ENCODE measurements around the gene CYP39A1.

CYP39A1 gene

GRCh38 chr6:46618726-46619125 lies 33.9 kb downstream of the CYP39A1 start:
- H3K4me2 ChIP-seq (ENCODE audit: low read length) = no peak overlapping the region
- H3K27ac ChIP-seq (ENCODE audit: low read depth, low read length) = no peak overlapping the region
- H3K4me1 ChIP-seq (ENCODE audit: control insufficient read depth, low read length) = no peaks in the 10 kb centered on the region
- no peaks in the 10 kb centered on the region for H3K27me3 ChIP-seq (ENCODE audit: control insufficient read depth, low read length)
- no peak for TF ChIP-seq CTCF (IDR thresholded peaks at IDR 0.05; ENCODE audit: low read depth, low read length, poor library complexity, severe bottlenecking)
- no peak for TF ChIP-seq EZH2phosphoT487 (IDR thresholded peaks at IDR 0.05; ENCODE audit: borderline replicate concordance, low read length)
- H3K36me3 ChIP-seq (ENCODE audit: control insufficient read depth, low read length) = peaks cover 26% of the 10 kb centered on the region
- H3K9me3 ChIP-seq (ENCODE audit: control insufficient read depth, insufficient read depth, low read length) = no peaks in the 10 kb centered on the region
- no peaks in the 10 kb centered on the region for H3K79me2 ChIP-seq (ENCODE audit: control insufficient read depth, low read length)
- no peaks in the 10 kb centered on the region for H3F3A ChIP-seq (ENCODE audit: control insufficient read depth, insufficient read depth)
- no peaks in the 10 kb centered on the region for H4K20me1 ChIP-seq (ENCODE audit: control insufficient read depth, insufficient read depth, low read depth, low read length)
- H3K4me3 ChIP-seq (ENCODE audit: low read length) = no peak overlapping the region
- H3K9me2 ChIP-seq (replicated peaks; ENCODE audit: control insufficient read depth, low read length) = no peaks in the 10 kb centered on the region

- Histone ChIP-seq H3K9me3 (ENCODE audit: control insufficient read depth, insufficient read depth, low read length) (no peaks in the 10 kb centered on the region), H3K27ac (ENCODE audit: low read depth, low read length) (no peak overlapping the region), H3K79me2 (ENCODE audit: control insufficient read depth, low read length) (no peaks in the 10 kb centered on the region), H3K36me3 (ENCODE audit: control insufficient read depth, low read length) (peaks cover 8% of the 10 kb centered on the region), H4K20me1 (ENCODE audit: control insufficient read depth, insufficient read depth, low read depth, low read length) (no peaks in the 10 kb centered on the region), H3F3A (ENCODE audit: control insufficient read depth, insufficient read depth) (no peaks in the 10 kb centered on the region), H3K27me3 (ENCODE audit: control insufficient read depth, low read length) (no peaks in the 10 kb centered on the region), H3K9me2 (replicated peaks; ENCODE audit: control insufficient read depth, low read length) (no peaks in the 10 kb centered on the region), H3K4me2 (ENCODE audit: low read length) (no peak overlapping the region), H3K4me3 (ENCODE audit: low read length) (no peak overlapping the region), H3K4me1 (ENCODE audit: control insufficient read depth, low read length) (no peaks in the 10 kb centered on the region)
- TF ChIP-seq EZH2phosphoT487 (IDR thresholded peaks at IDR 0.05; ENCODE audit: borderline replicate concordance, low read length) = no peak
- TF ChIP-seq CTCF (IDR thresholded peaks at IDR 0.05; ENCODE audit: low read depth, low read length, poor library complexity, severe bottlenecking) = no peak
Measured at GRCh38 chr6:46612645-46613044, 40.0 kb downstream of the CYP39A1 start.

- H3F3A ChIP-seq (ENCODE audit: control insufficient read depth, insufficient read depth) = no peaks in the 10 kb centered on the region
- no peaks in the 10 kb centered on the region for H3K79me2 ChIP-seq (ENCODE audit: control insufficient read depth, low read length)
- no peaks in the 10 kb centered on the region for H3K4me1 ChIP-seq (ENCODE audit: control insufficient read depth, low read length)
- peaks cover 3% of the 10 kb centered on the region for H3K36me3 ChIP-seq (ENCODE audit: control insufficient read depth, low read length)
- no peaks in the 10 kb centered on the region for H3K9me2 ChIP-seq (replicated peaks; ENCODE audit: control insufficient read depth, low read length)
- no peaks in the 10 kb centered on the region for H3K9me3 ChIP-seq (ENCODE audit: control insufficient read depth, insufficient read depth, low read length)
- H3K27me3 ChIP-seq (ENCODE audit: control insufficient read depth, low read length) = no peaks in the 10 kb centered on the region
- no peak overlapping the region for H3K4me3 ChIP-seq (ENCODE audit: low read length)
- TF ChIP-seq CTCF (IDR thresholded peaks at IDR 0.05; ENCODE audit: low read depth, low read length, poor library complexity, severe bottlenecking) = no peak
- TF ChIP-seq EZH2phosphoT487 (IDR thresholded peaks at IDR 0.05; ENCODE audit: borderline replicate concordance, low read length) = no peak
- no peak overlapping the region for H3K4me2 ChIP-seq (ENCODE audit: low read length)
- no peak overlapping the region for H3K27ac ChIP-seq (ENCODE audit: low read depth, low read length)
- no peaks in the 10 kb centered on the region for H4K20me1 ChIP-seq (ENCODE audit: control insufficient read depth, insufficient read depth, low read depth, low read length)
Measured at GRCh38 chr6:46610862-46611553, 41.6 kb downstream of the CYP39A1 start.

All from DOHH2 (cell line).